CMK (cell line): ENCODE data around the gene DAPP1.
A peak's percentile ranks its signal among the peaks of the same experiment; 100 is the strongest.

Experiments
- DNase-seq: peaks from one replicate; pipeline ENCODE4 v3.0.0-alpha.2; 2010; ENCODE audit warnings: low read depth

DAPP1 gene

DNA sequence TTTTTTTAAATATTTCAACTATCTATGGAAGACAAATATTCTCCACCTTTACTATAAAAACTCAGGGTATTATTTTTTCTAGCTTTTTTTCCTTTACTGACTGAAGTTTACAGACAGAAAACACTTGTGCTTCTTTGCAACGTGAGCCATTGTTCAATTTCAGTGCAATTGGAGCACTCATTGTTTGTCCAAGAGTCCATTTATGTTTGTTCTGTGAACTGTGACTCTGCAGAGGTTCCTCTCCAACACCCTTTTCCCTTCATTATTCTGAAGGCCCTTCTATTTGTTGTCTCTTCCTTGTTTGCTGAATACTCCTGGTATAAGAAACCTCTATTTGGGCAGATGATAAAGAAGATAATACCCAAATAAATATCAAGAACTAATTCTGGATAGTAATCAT is 37.4 kb downstream of the DAPP1 start:
- no peak for DNase-seq

DNA sequence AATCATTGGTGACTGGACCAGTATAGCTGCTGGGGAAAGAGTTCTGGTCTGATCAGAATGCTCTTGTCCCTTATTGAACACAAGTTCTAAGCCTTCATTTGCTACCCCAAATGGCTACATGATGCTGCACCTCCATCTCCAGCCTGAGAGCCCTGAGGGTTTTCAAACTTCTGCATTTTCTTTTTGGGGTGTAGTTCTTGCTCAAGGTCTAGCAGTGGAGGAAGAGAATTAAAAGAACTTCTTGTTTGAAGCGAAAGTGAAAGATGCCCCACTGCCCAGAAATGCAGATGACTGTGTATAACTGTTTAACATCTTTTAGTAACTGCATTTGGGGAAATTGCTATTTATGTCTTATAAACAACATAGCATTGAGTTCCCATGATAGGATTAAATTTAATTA is 39.1 kb downstream of the DAPP1 start:
- no peak for DNase-seq

DNA sequence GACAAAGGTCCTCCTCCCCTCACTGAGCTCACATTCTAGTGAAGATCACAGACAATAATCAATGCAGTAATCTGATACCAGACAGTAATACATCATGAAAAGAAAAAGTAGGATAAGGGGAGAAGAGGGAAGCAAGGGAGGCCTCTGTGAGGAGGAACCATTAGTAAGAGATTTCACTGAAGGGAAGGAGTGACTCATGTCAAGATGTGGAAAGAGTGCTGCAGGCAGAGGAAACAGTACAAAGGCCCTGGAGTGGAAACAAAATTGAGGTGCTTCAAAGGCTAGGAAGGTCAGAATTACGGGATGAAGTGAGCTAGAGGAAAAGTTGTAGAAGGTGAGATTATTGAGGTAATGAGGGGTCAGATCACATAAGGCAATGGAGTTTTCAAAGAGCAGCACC is 39.5 kb downstream of the DAPP1 start:
- DNase-seq = no peak

DNA sequence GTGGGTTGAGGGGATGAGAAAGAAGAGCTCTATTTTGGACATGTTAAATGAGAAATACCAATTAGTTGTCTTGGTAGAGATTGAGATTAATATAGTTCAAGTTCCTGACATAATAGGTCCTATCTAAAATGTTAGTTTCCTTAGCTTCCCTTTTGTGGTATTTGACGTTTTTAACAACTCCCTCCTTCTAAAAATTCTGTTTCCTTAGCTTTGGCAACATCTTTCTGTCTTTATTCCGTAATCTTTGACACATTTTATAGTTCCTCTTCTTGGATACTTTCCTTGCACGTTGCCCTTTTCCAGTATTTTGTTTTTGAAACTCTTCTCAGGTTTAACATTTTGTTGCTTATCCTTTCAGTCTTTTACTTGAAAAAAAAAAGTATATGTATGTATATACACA is 40.7 kb downstream of the DAPP1 start:
- no peak for DNase-seq

DNA sequence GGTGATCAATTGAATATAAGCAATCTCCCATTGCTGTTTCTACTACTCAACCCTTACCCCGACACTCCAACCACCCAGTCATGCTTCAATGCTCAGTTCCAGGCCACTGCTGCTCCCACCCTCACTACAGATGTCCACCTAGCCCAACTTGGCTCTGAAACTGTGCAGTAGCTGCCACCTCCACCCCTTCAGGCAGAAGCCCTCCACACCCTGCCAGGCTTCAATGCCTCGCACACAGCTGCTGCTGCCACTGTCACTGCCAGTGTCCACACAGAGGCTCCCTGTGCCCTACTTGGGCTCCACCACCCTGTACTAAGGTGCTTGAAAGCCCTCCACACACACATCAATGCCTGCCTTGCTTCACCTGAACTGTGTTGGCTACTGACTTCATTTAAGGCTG is 43.0 kb downstream of the DAPP1 start:
- DNase-seq = no peak

DNA sequence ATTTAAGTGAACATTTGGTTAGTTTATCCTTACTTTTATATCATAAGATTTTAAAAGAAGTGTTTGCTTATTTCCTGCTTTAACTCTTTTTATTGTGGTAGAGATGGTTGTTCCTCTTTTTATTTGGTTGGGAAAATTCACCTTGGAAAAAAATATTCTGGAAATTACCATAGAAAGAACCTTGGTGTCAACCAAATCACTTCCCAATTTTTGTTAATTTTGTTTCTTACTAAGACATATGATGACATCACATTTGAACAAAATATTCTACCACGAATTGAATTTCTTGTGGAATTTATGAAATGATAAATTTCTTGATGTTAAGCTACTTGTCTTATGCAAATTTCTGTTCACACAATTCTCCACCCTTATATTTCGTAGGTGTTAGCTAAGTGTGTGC is 43.9 kb downstream of the DAPP1 start:
- DNase-seq = no peak

DNA sequence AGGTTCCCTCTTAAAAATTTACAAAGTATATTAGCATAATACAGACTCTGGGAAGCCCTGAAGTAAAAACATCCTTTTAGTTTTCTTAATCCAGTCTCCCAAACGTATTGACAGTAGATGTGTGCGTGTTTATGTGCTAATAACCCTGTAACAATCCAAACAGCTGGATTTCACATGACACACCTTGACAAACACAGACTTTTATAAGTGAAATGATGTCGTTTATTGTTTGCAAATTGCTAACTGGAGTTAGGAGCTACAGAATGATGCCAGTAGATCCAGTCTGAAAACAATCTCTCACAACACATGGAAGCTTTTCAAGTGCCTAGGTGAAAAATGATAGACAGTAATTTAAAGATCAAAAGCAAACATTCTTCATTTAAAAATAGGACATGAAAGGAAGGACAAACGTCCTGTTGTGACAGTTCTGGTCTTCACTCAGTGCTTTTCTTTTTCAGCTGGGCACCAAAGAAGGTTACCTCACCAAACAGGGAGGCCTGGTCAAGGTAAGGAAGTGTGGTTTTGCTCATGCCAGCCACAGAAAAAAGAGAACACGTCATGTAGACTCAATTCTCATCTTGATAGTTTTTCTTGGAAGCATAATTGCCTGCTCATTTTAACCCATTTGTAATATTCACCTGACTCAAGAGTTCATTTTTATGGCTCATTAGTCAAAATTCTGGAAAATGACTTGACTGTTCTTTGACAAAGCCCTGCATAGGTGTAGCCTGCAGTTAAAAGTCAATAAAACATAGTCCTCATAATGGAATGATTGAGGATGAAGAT is 44.7 kb downstream of the DAPP1 start:
- no peak for DNase-seq

DNA sequence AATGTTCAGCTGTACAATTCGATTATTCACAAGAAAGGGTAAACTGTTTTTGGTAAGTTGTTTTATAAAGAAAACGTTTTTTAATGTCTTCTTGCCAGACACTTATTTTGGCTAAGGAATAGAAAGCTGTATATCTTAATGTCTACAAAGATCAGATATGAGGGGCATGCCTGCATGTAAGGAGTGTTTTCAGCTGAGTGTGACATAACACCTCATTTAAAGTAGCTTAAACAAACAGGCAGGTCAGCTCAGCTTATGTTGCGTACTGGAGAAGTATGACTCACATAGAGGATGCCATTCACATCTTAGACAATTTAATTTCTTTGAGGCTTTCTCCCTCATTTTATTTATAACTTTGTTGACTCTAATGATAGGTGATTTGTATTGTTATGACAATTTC is 47.2 kb downstream of the DAPP1 start:
- DNase-seq = no peak

DNA sequence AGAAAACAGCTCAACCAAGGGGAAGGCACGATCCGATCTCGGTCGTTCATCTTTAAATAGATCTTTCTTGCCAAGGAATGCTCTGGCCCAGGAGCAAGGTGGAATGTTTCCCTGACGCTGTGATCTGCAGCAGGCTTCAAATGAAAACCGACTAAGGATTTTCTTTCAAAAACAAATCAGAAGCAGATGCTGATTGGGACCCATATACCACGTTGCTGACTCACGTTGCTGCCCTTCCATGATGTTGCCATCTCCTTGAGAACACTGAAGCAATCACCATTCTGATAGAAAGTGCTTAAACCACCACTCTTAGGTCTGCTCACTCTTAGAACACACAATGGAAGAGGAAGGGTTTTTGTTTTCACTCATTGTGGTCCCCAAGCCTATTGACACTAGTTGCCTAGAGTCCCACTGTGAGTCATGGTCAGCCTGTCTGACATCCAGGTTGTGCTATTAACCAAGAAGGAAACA is 51.5 kb downstream of the DAPP1 start:
- no peak for DNase-seq

DNA sequence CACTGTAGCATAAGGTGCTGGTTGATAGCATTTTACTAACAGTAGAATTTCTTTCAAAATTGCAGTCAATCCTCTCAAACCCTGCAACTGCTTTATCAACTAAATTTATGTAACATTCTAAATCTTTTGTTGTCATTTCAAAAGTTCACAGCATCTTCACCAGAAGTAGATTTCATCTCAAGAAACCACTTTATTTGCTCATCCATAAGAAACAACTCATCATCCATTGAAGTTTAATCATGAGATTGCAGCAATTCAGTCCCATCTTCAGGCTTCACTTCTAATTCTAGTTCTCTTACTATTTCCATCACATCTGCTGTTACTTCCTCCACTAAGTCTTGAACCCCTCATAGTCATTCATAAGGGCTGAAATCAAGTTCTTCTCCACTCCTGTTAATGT is 55.9 kb downstream of the DAPP1 start:
- no peak for DNase-seq

DNA sequence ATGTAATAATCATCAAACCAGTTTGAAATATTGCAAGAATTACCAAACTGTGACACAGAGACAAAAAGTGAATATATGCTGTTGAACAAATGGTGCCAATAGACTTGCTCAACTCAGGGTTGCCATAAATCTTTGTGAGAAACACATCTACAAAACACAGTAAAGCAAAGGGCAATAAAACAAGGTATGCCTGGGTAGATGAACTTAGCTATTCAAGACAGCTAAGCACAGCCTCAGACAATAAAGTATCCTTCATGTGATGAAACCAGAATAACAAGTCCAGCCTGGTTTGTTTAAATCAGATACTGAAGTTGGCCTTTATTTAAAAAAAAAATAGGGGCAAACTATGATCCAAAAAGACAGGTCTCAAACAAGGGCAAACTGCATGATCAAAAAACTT is 58.4 kb downstream of the DAPP1 start:
- no peak for DNase-seq

DNA sequence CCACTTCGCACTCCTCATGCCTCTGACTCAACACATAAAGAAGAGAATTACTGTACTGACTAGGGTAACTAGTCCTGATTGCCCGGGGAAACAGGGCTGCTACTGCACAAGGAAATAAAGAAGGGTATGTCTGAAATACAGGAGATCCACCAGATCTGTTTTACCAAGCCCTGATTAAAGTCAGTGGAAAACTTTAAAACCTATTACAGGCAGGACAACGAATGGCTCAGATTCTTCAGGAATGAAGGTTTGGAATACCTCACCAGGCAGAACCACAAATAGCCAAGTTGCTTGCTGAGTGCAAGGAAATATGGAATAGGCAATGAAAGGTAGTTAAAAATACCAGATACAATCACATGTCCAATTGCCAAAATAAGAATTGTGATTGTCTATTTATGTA is 60.3 kb downstream of the DAPP1 start:
- no peak for DNase-seq

DNA sequence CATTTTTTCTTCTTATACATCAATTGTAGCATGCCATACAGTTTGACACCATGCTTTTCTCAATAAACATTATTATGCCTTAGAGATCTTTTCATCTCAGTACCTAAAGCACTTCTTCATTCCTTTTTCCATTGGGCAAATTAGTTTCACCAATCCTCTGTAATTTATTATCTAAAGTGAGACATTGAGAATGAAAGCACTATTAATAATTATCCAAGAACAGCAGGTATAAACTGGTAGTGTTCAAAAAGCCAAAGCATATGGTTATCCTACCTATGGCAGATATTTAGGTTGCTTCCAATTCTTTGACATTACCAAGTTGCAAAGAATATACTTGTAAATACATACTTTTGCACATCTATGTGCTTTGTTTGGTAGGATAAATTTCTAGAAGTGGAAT is 62.0 kb downstream of the DAPP1 start:
- no peak for DNase-seq

DNA sequence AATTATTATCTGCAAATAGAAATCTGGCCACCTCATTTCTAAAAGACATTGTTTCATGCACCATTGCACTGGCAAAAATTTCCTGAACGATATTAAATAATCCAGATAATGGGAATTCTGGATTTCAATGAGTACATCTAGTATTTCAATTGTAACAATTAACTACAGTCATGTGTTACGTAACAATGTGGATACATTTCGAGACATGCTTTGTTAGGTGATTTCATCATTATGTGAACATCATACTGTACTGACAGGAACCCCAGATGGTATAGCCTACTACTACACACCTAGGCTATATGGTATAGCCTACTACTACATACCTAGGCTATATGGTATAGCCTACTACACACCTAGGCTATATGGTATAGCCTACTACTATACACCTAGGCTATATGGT is 62.8 kb downstream of the DAPP1 start:
- DNase-seq = no peak

DNA sequence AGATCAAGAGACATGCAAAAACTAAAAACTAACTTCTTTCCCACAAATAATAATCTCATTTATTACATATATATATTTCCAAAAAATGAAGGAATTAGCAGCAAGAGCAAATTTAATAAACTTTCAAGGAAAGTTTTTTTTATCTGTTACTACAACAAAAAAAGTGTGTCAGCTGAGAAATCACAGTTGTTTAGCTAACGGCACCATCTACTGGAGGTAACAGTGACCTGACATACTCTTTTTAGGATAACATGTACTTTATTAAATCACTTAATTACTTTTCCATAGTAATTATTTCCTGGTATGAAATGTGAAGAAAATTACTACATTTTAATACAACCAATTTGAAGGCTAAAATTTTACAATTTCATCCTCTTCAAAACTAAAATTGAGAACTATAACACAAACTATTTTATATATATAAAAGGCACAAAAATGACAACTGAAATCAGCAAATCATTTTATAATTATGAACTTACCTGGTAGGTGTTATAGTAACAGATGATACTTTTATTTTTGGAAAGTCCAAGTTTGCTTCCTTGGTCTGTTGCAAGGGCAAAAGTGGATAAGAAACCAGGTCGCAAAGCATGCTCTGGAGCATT is 68.5 kb downstream of the DAPP1 start:
- DNase-seq = no peak

DNA sequence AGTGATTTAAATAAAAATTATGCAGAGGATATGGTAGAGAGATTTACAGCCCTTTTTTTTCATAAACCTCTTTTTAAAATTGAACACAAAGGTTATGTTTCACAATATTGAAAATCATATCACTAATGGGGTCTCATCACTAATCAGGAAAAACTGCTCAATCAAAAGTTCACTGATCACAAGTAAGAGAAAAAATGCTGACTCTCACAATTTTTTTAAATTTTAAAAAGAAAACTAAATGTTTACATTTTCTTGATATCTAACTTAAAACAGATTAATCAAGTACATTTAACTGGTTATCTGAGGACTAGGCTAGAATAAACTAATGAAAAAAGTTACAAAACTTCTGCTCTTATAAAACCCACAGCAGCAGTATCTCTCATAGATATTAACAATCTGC is 69.1 kb downstream of the DAPP1 start:
- no peak for DNase-seq

DNA sequence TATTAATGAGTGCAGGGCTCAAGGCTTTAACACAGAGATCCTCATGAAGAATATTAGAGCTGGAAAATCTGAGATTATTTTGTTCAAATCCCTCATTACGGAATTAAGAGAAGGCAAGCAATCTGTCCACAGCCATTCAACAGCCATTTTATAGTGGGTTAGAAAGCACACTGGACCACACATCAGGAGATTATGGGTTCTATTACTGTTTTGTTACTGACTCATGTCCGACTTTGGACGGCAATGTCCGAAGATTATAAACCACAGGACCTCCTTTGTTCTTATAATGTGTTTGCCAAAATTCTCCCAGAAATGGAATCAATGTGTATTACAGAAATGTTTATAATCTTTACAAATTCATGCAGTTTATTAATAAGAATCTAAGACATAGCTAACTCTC is 69.5 kb downstream of the DAPP1 start:
- DNase-seq = no peak

DNA sequence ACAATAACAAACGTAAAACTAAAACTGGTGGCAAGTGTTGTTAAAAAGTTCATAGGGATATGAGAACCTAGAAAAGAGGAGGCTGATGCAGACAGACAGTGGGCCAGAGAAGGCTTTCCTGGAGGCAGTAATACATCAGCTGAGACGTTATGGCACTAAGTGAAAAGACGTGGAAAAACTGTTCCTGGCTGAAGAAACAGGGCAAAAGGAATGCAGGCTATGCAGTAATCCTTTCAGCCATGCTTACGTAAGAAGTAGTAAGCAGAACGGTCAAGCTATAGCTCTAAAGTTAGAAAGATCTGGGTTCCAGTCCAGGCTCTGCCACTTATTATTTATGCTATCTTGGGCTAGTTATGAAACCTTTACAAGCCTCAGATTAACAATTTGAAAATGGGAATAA is 71.2 kb downstream of the DAPP1 start:
- no peak for DNase-seq

DNA sequence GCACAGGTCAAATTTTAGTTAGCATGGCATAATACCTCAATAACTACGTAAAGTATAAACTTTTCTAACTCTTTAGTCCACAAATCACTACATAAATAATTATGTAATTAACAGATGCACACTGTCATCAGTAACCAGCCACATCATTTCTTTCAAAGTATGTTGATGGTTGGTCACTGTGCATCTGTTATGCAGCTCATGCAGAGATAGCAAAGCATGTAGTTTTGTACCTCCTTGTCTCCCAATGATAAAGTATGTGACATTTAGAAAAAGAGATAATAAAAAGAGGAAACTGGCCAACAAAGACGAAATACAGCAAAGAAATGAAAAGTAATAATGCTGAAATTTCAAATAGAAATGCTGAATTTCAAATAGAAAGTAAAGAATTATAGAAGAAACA is 74.7 kb downstream of the DAPP1 start:
- no peak for DNase-seq

DNA sequence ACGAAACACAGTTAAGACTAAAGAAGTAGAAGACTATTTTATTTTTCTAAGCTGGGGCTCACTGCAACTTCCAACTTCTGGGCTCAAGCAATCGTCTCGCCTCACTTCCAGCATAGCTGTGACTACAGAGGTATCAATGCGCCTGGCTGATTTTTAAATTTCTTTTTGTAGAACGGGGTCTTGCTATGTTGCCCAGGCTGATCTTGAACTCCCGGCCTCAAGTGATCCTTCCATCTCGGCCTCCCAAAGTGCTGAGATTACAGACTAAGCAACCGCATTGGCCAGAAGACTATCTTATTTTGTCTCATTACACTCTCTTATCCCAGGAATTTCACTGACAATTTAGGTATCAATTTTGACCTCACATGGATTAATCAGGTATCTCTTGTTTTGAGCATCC is 76.4 kb downstream of the DAPP1 start:
- DNase-seq = no peak

DNA sequence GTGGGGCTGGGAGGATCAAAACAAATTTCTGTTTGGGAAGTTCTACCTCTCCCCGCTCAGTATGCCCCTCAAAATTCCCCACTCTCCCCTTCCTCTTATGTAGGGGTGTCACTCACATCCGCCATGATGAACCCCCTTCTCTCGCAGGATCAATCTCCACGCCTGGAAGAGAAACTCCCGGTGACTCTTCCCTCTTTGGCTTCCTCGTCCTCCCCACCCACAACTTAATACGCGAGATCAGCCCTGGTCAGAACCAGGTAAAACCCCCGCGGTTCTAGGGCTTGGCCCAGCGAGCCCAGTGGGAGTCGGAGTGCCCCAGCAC is 77.2 kb downstream of the DAPP1 start:
- DNase-seq = no peak

DNA sequence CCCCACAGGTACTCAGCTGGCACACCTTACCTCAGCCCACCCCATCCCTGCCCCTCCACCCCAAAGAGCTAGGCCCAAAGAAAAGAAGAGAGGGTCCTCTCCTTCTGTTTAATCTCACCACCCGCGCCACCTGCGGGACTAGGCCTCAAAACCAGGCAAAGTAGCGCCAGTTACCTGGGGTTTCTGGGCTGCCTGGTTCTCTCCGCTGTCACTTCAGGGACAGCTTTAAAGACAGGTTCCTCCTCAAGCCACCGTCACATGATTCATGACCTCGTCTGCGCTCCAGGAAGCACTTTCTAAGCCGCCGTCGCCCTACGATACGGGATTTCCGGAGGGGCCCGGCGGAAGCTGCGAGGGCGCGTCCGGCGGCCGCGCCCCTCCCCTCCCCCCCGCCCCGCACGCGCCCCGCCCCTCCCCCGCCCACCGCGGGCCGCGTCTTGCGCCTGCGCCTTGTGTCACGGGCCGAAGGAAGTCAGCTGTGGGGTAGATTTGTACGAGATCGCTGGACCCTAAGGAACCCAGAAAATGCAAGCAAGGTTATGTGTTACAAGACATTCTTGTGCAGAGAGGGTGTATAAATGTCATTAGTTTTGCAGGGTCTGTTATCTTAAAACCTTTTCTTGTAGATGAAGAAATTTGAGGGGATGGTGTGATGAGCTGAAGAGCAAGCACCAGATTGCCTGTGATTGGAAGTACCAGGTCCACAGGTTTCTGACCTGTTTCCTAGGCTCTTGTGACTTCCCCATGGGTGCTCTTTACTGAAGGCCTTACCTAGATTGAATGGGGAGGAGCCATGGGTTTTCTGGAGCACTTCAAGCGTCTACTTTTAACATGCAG is 77.8 kb downstream of the DAPP1 start, which contains the start of gene LAMTOR3:
Gene LAMTOR3, minus strand, starts transcription at position 267 of the 837 bp plus-strand sequence. CDS start 464 bp downstream, outside the sequence.
- peak; percentile 77 for DNase-seq

DNA sequence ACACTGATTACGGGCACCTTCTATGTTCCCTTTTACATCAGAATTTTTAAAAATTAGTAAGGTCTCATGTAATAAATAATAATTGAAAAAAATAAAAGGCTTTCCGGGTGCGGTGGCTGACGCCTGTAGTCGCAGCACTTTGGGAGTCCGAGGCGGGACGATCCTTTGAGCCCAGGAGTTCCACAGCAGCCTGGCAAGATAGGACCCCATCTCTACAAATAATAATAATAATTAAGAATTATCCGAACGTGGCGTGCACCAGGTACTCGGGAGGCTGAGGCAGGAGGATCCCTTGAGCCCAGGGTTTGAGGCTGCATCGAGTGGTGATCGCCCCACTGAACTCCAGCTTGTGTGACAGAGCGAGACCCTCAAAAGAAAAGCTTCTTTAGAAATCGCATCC is 78.4 kb downstream of the DAPP1 start:
- DNase-seq = no peak
